Naive thymus-derived CD4-positive, alpha-beta T cell (primary cell): Measurements from ENCODE around the gene ATXN7L2. TPM values are rescaled to one million over a fixed set of nuclear protein-coding genes. Genes with fewer than 3 reads are reported as not detected.

Source experiments
- ATAC-seq: fragments of 150-1000 bp; cut with Tn5 transposase; 2 replicates; pipeline ENCODE4 v1.10.0; 2021; ENCODE audit warnings: mild to moderate bottlenecking, moderate library complexity
- CTCF ChIA-PET: fragments of 350-600 bp; sonication (Branson Sonifier 250); formaldehyde crosslinking; loops from one replicate; lab custom pipeline; 2021; ENCODE audit warnings: antibody characterized with exemption; lab: Charles Lee
- POLR2A ChIA-PET: fragments of 350-600 bp; sonication (Branson Sonifier 250); formaldehyde crosslinking; loops from one replicate; lab custom pipeline; 2021; ENCODE audit warnings: antibody characterized with exemption, inconsistent platforms; lab: Charles Lee
- DNase-seq, 9 donors: peaks; one replicate each; pipeline versions ENCODE4 v3.0.0 to v3.0.0-alpha.2; 2020 to 2022; ENCODE audit warnings: mixed read lengths in 1 of 9
- H3K27ac ChIP-seq: one replicate; pipeline ENCODE4 v1.7.0; 2013; ENCODE audit warnings: mild to moderate bottlenecking, low read depth, low read length, moderate library complexity
- H3K27me3 ChIP-seq, 2 donors: one replicate each; pipeline ENCODE4 v1.7.0; 2013; ENCODE audit warnings: low read length in 2 of 2, mild to moderate bottlenecking in 2 of 2, moderate library complexity in 2 of 2; ENCODE audit not compliant: control insufficient read depth in 2 of 2, insufficient read depth in 2 of 2
- H3K36me3 ChIP-seq, 3 experiments: 1 replicate in 2 of 3; 2 replicates in 1 of 3; pipeline ENCODE4 v1.7.0; 2013; ENCODE audit warnings: low read length in 3 of 3, mild to moderate bottlenecking in 3 of 3, moderate library complexity in 1 of 3; ENCODE audit not compliant: insufficient read depth in 3 of 3, control insufficient read depth in 2 of 3
- H3K4me1 ChIP-seq, 2 donors: one replicate each; pipeline ENCODE4 v1.7.0; 2013; ENCODE audit warnings: low read length in 2 of 2, mild to moderate bottlenecking in 2 of 2, moderate library complexity in 1 of 2; ENCODE audit not compliant: control insufficient read depth in 2 of 2, insufficient read depth in 2 of 2
- H3K4me3 ChIP-seq: 2 replicates; pipeline ENCODE4 v1.7.0; 2013; ENCODE audit warnings: mild to moderate bottlenecking, low read length
- H3K9me3 ChIP-seq, 3 experiments: 1 replicate in 2 of 3; 2 replicates in 1 of 3; pipeline ENCODE4 v1.7.0; 2013; ENCODE audit warnings: low read length in 3 of 3; ENCODE audit not compliant: control insufficient read depth in 2 of 3
- H3K27ac Mint-ChIP-seq, 9 donors: one replicate each; pipeline ENCODE4 v1.8.0; 2020 to 2022; ENCODE audit warnings: mixed read lengths in 9 of 9, mild to moderate bottlenecking in 8 of 9, moderate library complexity in 5 of 9, inconsistent platforms in 2 of 9
- H3K27me3 Mint-ChIP-seq, 5 donors: one replicate each; pipeline ENCODE4 v1.8.0; 2021 to 2022; ENCODE audit warnings: mixed read lengths in 5 of 5, mild to moderate bottlenecking in 1 of 5
- H3K36me3 Mint-ChIP-seq, 5 donors: one replicate each; pipeline ENCODE4 v1.8.0; 2020 to 2022; ENCODE audit warnings: mixed read lengths in 5 of 5, mild to moderate bottlenecking in 3 of 5, inconsistent platforms in 1 of 5
- H3K4me1 Mint-ChIP-seq, 7 donors: one replicate each; pipeline ENCODE4 v1.8.0; 2020 to 2022; ENCODE audit warnings: mixed read lengths in 7 of 7, mild to moderate bottlenecking in 3 of 7, inconsistent platforms in 1 of 7
- H3K4me3 Mint-ChIP-seq, 10 donors: one replicate each; pipeline ENCODE4 v1.8.0; 2020 to 2022; ENCODE audit warnings: mild to moderate bottlenecking in 10 of 10, mixed read lengths in 10 of 10, moderate library complexity in 6 of 10, inconsistent platforms in 2 of 10
- H3K9me3 Mint-ChIP-seq, 11 donors: one replicate each; pipeline ENCODE4 v1.8.0; 2020 to 2022; ENCODE audit warnings: mixed read lengths in 11 of 11, mild to moderate bottlenecking in 4 of 11, inconsistent platforms in 1 of 11, moderate library complexity in 1 of 11
- intact Hi-C, 2 donors: fragments of 100-400 bp; cut with micrococcal nuclease; formaldehyde crosslinking; loops; one replicate each; pipeline ENCODE4 v1.15.1; 2023
- polyA plus RNA-seq, 2 donors: library from polyadenylated mRNA; unstranded; fragments of 300-500 nt; fragmentation: Illumina TruSeq; gene quantifications; one replicate each; pipeline ENCODE4 v1.2.3, GENCODE V29; 2021
- total RNA-seq, 6 experiments: library from RNA in 5 of 6; stranded (reverse) in 5 of 6; gene quantifications; 1 replicate in 5 of 6; 2 replicates in 1 of 6; pipeline ENCODE4 v1.2.3 and lab custom pipeline; 2021 to 2026

Gene ATXN7L2
- total and polyA plus RNA-seq, 7 experiments from 2014 or later: 4.9 to 15.2 (median 11.7) TPM

GRCh38 chr1:109500941-109501381 lies 17.3 kb downstream of the ATXN7L2 start:
- ChIA-PET CTCF (interaction anchor here (21.7 to 32.6 kb wide), 3 partner anchors 7 to 36 kb away, joined by 417 to 1240 read pairs (median 417); partner anchors contain the start of genes AMIGO1, ATXN7L2, CYB561D1 and GPR61), POLR2A (interaction anchor here (0.6 to 29.8 kb wide), 5 partner anchors 5 to 139 kb away, joined by 3 to 520 read pairs (median 478); partner anchors contain the start of genes AMIGO1, ATXN7L2 and CYB561D1)
- Histone ChIP-seq H3K9me3 (no peaks in the 10 kb centered on the region), H3K36me3 (peaks cover 0 to 23% (median 0%) of the 10 kb centered on the region in 3 experiments), H3K27ac (peak overlapping the region; percentile 95), H3K27me3 (no peaks in the 10 kb centered on the region), H3K4me3 (peak overlapping the region; percentile 55), H3K4me1 (peaks cover 68 to 83% of the 10 kb centered on the region in 2 donors)
- peak overlapping the region; percentile 87 to 99 (median 98) for H3K27ac Mint-ChIP-seq
- intact Hi-C loops: loop anchor here (1.0 to 10.0 kb wide), 3 partner anchors 31 to 836 kb away; partner anchors contain the start of genes CLCC1 (in 1 of the 2) and RBM15 (in 1 of the 2)
- H3K27me3 Mint-ChIP-seq: no peaks in the 10 kb centered on the region
- peaks cover 0 to 10% (median 0%) of the 10 kb centered on the region in 11 donors for H3K9me3 Mint-ChIP-seq
- DNase-seq: no peak
- H3K4me1 Mint-ChIP-seq: peaks cover 65 to 99% (median 93%) of the 10 kb centered on the region in 7 donors
- peaks cover 6 to 30% (median 22%) of the 10 kb centered on the region in 5 donors for H3K36me3 Mint-ChIP-seq
- H3K4me3 Mint-ChIP-seq: peak overlapping the region; percentile 43 to 98 (median 91)
- no peak for ATAC-seq

GRCh38 chr1:109501644-109502363 lies 18.1 kb downstream of the ATXN7L2 start:
- ChIA-PET CTCF (interaction anchor here (1.4 to 32.6 kb wide), 5 partner anchors 6 to 47 kb away, joined by 5 to 1240 read pairs (median 417); partner anchors contain the start of genes AMIGO1, ATXN7L2, CYB561D1 and GNAI3), POLR2A (interaction anchor here (0.7 to 29.8 kb wide), 7 partner anchors 4 to 529 kb away, joined by 3 to 520 read pairs (median 8); partner anchors contain the start of genes AMIGO1, ATXN7L2, CYB561D1 and GNAI3)
- H3K27me3 ChIP-seq: no peaks in the 10 kb centered on the region
- H3K4me3 ChIP-seq: peak overlapping the region; percentile 55
- no peak for DNase-seq
- Mint-ChIP-seq H3K27ac (peak overlapping the region; percentile 93 to 99 (median 98)), H3K27me3 (no peaks in the 10 kb centered on the region), H3K4me3 (peak overlapping the region; percentile 77 to 98 (median 91)), H3K9me3 (peaks cover 0 to 17% (median 0%) of the 10 kb centered on the region in 11 donors), H3K36me3 (peaks cover 0 to 28% (median 22%) of the 10 kb centered on the region in 5 donors), H3K4me1 (peaks cover 56 to 99% (median 93%) of the 10 kb centered on the region in 7 donors)
- peaks cover 68 to 81% of the 10 kb centered on the region in 2 donors for H3K4me1 ChIP-seq
- H3K27ac ChIP-seq: peak overlapping the region; percentile 95
- peaks cover 0 to 8% (median 0%) of the 10 kb centered on the region in 3 experiments for H3K9me3 ChIP-seq
- intact Hi-C loops: loop anchor here (1.0 to 10.0 kb wide), 6 partner anchors 8 to 835 kb away; partner anchors contain the start of genes CYB561D1 (in 2 of the 2), ATXN7L2 (in 1 of the 2), CLCC1 (in 1 of the 2) and RBM15 (in 1 of the 2)
- peaks cover 0 to 23% (median 0%) of the 10 kb centered on the region in 3 experiments for H3K36me3 ChIP-seq
- peak; percentile 1 for ATAC-seq

- no peaks in the 10 kb centered on the region for H3K27me3 ChIP-seq
- peaks cover 0 to 34% (median 26%) of the 10 kb centered on the region in 5 donors for H3K36me3 Mint-ChIP-seq
- no peaks in the 10 kb centered on the region for H3K27me3 Mint-ChIP-seq
- H3K4me1 ChIP-seq: peaks cover 62 to 81% of the 10 kb centered on the region in 2 donors
- H3K9me3 ChIP-seq: peaks cover 0 to 14% (median 0%) of the 10 kb centered on the region in 3 experiments
- peak; percentile 95 for ATAC-seq
- H3K4me3 Mint-ChIP-seq: peak overlapping the region; percentile 77 to 98 (median 91)
- peaks cover 0 to 23% (median 0%) of the 10 kb centered on the region in 3 experiments for H3K36me3 ChIP-seq
- peak in 7 of 9 donors; percentile 77 to 89 (median 87) for DNase-seq
- peak overlapping the region; percentile 95 for H3K27ac ChIP-seq
- POLR2A ChIA-PET: interaction anchor here (0.7 to 29.8 kb wide), 7 partner anchors 4 to 529 kb away, joined by 3 to 520 read pairs (median 8); partner anchors contain the start of genes AMIGO1, ATXN7L2, CYB561D1 and GNAI3
- CTCF ChIA-PET: interaction anchor here (1.4 to 32.6 kb wide), 5 partner anchors 6 to 46 kb away, joined by 5 to 1240 read pairs (median 417); partner anchors contain the start of genes AMIGO1, ATXN7L2, CYB561D1 and GNAI3
- peak overlapping the region; percentile 60 for H3K4me3 ChIP-seq
- peak overlapping the region; percentile 93 to 99 (median 98) for H3K27ac Mint-ChIP-seq
- intact Hi-C loops: loop anchor here (1.0 to 10.0 kb wide), 6 partner anchors 8 to 835 kb away; partner anchors contain the start of genes CYB561D1 (in 2 of the 2), ATXN7L2 (in 1 of the 2), CLCC1 (in 1 of the 2) and RBM15 (in 1 of the 2)
- peaks cover 57 to 99% (median 95%) of the 10 kb centered on the region in 7 donors for H3K4me1 Mint-ChIP-seq
- H3K9me3 Mint-ChIP-seq: peaks cover 0 to 23% (median 0%) of the 10 kb centered on the region in 11 donors
Measured at GRCh38 chr1:109502364-109502851, 18.7 kb downstream of the ATXN7L2 start.

GRCh38 chr1:109503935-109504334 lies 20.2 kb downstream of the ATXN7L2 start:
- H3K4me1 ChIP-seq: peaks cover 64 to 75% of the 10 kb centered on the region in 2 donors
- Mint-ChIP-seq H3K36me3 (peaks cover 9 to 46% (median 38%) of the 10 kb centered on the region in 5 donors), H3K9me3 (peaks cover 0 to 36% (median 5%) of the 10 kb centered on the region in 11 donors), H3K27ac (peak overlapping the region; percentile 70 to 99 (median 98)), H3K4me3 (peak overlapping the region; percentile 76 to 98 (median 89)), H3K27me3 (peaks cover 0 to 12% (median 0%) of the 10 kb centered on the region in 5 donors), H3K4me1 (peaks cover 58 to 99% (median 95%) of the 10 kb centered on the region in 7 donors)
- H3K36me3 ChIP-seq: peaks cover 0 to 30% (median 0%) of the 10 kb centered on the region in 3 experiments
- no peak for DNase-seq
- POLR2A ChIA-PET: interaction anchor here (1.3 to 29.8 kb wide), 4 partner anchors 2 to 79 kb away, joined by 4 to 520 read pairs (median 478); partner anchors contain the start of genes AMIGO1, ATXN7L2 and CYB561D1
- CTCF ChIA-PET: interaction anchor here (2.3 to 32.6 kb wide), 4 partner anchors 4 to 33 kb away, joined by 6 to 1240 read pairs (median 417); partner anchors contain the start of genes AMIGO1, ATXN7L2, CYB561D1 and GPR61
- peaks cover 0 to 19% (median 0%) of the 10 kb centered on the region in 3 experiments for H3K9me3 ChIP-seq
- intact Hi-C loops: loop anchor here in 1 of 2 donors (2.0 to 10.0 kb wide), 3 partner anchors 21 to 833 kb away; partner anchors contain the start of genes ATXN7L2, CLCC1 and RBM15
- H3K27me3 ChIP-seq: no peaks in the 10 kb centered on the region
- H3K27ac ChIP-seq: peak overlapping the region; percentile 82
- no peak for ATAC-seq
- H3K4me3 ChIP-seq: peak overlapping the region; percentile 34

GRCh38 chr1:109504974-109505373 lies 21.3 kb downstream of the ATXN7L2 start:
- Histone ChIP-seq H3K4me1 (peaks cover 56 to 68% of the 10 kb centered on the region in 2 donors), H3K9me3 (peaks cover 0 to 19% (median 0%) of the 10 kb centered on the region in 3 experiments), H3K36me3 (peaks cover 0 to 30% (median 0%) of the 10 kb centered on the region in 3 experiments), H3K27me3 (no peaks in the 10 kb centered on the region), H3K4me3 (peak overlapping the region; percentile 35), H3K27ac (peak overlapping the region; percentile 82)
- Mint-ChIP-seq H3K9me3 (peaks cover 0 to 40% (median 5%) of the 10 kb centered on the region in 11 donors), H3K4me3 (peak overlapping the region; percentile 22 to 98 (median 89)), H3K27me3 (peaks cover 0 to 17% (median 0%) of the 10 kb centered on the region in 5 donors), H3K27ac (peak overlapping the region in 8 of 9 donors; percentile 96 to 99 (median 98)), H3K4me1 (peaks cover 54 to 94% (median 90%) of the 10 kb centered on the region in 7 donors), H3K36me3 (peaks cover 9 to 44% (median 36%) of the 10 kb centered on the region in 5 donors)
- DNase-seq: no peak
- POLR2A ChIA-PET: interaction anchor here (1.3 to 29.8 kb wide), 4 partner anchors 1 to 80 kb away, joined by 4 to 520 read pairs (median 478); partner anchors contain the start of genes AMIGO1, ATXN7L2 and CYB561D1
- intact Hi-C loops: loop anchor here in 1 of 2 donors (5.0 to 10.0 kb wide), 2 partner anchors 540 to 832 kb away; partner anchors contain the start of genes CLCC1 and RBM15
- CTCF ChIA-PET: interaction anchor here (0.7 to 32.6 kb wide), 3 partner anchors 12 to 45 kb away, joined by 3 to 1240 read pairs (median 417); partner anchors contain the start of genes ATXN7L2, CYB561D1 and GPR61
- ATAC-seq: no peak
